Fibroblast of lung (primary cell): ENCODE results near the gene NKAIN2. TPM values are rescaled to one million over a fixed set of nuclear protein-coding genes. Genes with fewer than 3 reads are reported as not detected.

ENCODE experiments used
- DNase-seq, 2 donors: peaks; one replicate each; pipeline versions ENCODE4 v3.0.0 to v3.0.0-alpha.2; 2010; ENCODE audit warnings: low read depth in 2 of 2
- H2AFZ ChIP-seq: 2 replicates; pipeline ENCODE4 v1.5.1; 2012; ENCODE audit warnings: low read length, control low read depth, inconsistent platforms
- H3K27ac ChIP-seq: 2 replicates; pipeline ENCODE4 v1.5.1; 2011; ENCODE audit warnings: low read length, control low read depth; ENCODE audit not compliant: insufficient read depth
- H3K27me3 ChIP-seq: 2 replicates; pipeline ENCODE4 v1.5.1; 2011; ENCODE audit warnings: mild to moderate bottlenecking, low read length; ENCODE audit not compliant: control insufficient read depth, insufficient read depth
- H3K36me3 ChIP-seq: 2 replicates; pipeline ENCODE4 v1.5.1; 2011; ENCODE audit warnings: low read length; ENCODE audit not compliant: control insufficient read depth, insufficient read depth
- H3K4me1 ChIP-seq: 2 replicates; pipeline ENCODE4 v1.5.1; 2011; ENCODE audit warnings: low read length; ENCODE audit not compliant: control insufficient read depth, insufficient read depth; ENCODE audit errors: extremely low read depth
- H3K4me2 ChIP-seq: 2 replicates; pipeline ENCODE4 v1.5.1; 2011; ENCODE audit warnings: low read length, control low read depth; ENCODE audit not compliant: insufficient read depth; ENCODE audit errors: extremely low read depth
- H3K4me3 ChIP-seq, 4 experiments: fragments of 200-600 bp in 1 of 4; sonication (generic) in 1 of 4; replicated peaks in 1 of 4; 2 replicates each; pipeline ENCODE4 v1.5.1; 2011 to 2016; ENCODE audit warnings: low read length in 4 of 4, low read depth in 3 of 4, mild to moderate bottlenecking in 3 of 4, control low read depth in 2 of 4, inconsistent platforms in 1 of 4, mixed read lengths in 1 of 4; ENCODE audit not compliant: insufficient read depth in 1 of 4; ENCODE audit errors: control extremely low read depth in 1 of 4
- H3K79me2 ChIP-seq: 2 replicates; pipeline ENCODE4 v1.5.1; 2012; ENCODE audit warnings: mild to moderate bottlenecking, low read length, inconsistent platforms; ENCODE audit not compliant: control insufficient read depth, insufficient read depth
- H3K9ac ChIP-seq: 2 replicates; pipeline ENCODE4 v1.5.1; 2011; ENCODE audit warnings: mild to moderate bottlenecking, low read length, control low read depth; ENCODE audit not compliant: insufficient read depth
- H3K9me3 ChIP-seq: 2 replicates; pipeline ENCODE4 v1.5.1; 2012; ENCODE audit warnings: low read depth, low read length; ENCODE audit not compliant: control insufficient read depth, insufficient read depth
- H4K20me1 ChIP-seq: 2 replicates; pipeline ENCODE4 v1.5.1; 2011; ENCODE audit warnings: low read length; ENCODE audit not compliant: control insufficient read depth, insufficient read depth; ENCODE audit errors: extremely low read depth
- CTCF ChIP-seq, 2 donors: IDR thresholded peaks in 1 of 2; conservative IDR thresholded peaks in 1 of 2; 1 replicate in 1 of 2; 2 replicates in 1 of 2; pipeline ENCODE4 v1.5.1; 2011 to 2012; ENCODE audit warnings: low read length in 2 of 2, control low read depth in 1 of 2, inconsistent platforms in 1 of 2, low read depth in 1 of 2, mild to moderate bottlenecking in 1 of 2
- EZH2 ChIP-seq: IDR thresholded peaks from 2 replicates; pipeline ENCODE4 v1.5.1; 2012; ENCODE audit warnings: low read length, control low read depth, mild to moderate bottlenecking; ENCODE audit errors: missing control alignments
- polyA plus RNA-seq, 2 donors: library from polyadenylated mRNA; depleted of rRNA in 1 of 2; stranded (reverse) in 1 of 2; unstranded in 1 of 2; fragments of >200 nt; gene quantifications; 2 replicates each; pipeline ENCODE4 v1.2.1, GENCODE V29; 2011 to 2012; ENCODE audit warnings: missing spikeins in 1 of 2
- total RNA-seq: library from RNA; depleted of rRNA; stranded (reverse); fragments of >200 nt; gene quantifications from 2 replicates; pipeline ENCODE4 v1.2.1, GENCODE V29; 2014

NKAIN2 gene
- total and polyA plus RNA-seq, 2 donors (not counting 1 experiment from before 2014, with no cell fraction given), result not detected

- Histone ChIP-seq H3K4me2 (no peak overlapping the region), H3K9ac (no peak overlapping the region), H3K4me1 (no peaks in the 10 kb centered on the region), H3K27me3 (no peaks in the 10 kb centered on the region), H3K9me3 (no peaks in the 10 kb centered on the region), H4K20me1 (no peaks in the 10 kb centered on the region), H3K4me3 (no peak overlapping the region), H3K36me3 (no peaks in the 10 kb centered on the region), H3K79me2 (no peaks in the 10 kb centered on the region), H2AFZ (no peak overlapping the region), H3K27ac (no peak overlapping the region)
- no peak for DNase-seq
- TF ChIP-seq EZH2, result no peak
- no peak for TF ChIP-seq CTCF (conservative IDR thresholded peaks at IDR 0.05 in 1 of 2, IDR thresholded peaks at IDR 0.05 in 1 of 2; ENCODE audit: low read depth in 1 of 2, low read length in 2 of 2)
Measured at GRCh38 chr6:123780021-123780420, 23.6 kb upstream of the NKAIN2 start.

GRCh38 chr6:123784330-123784729 lies 19.3 kb upstream of the NKAIN2 start:
- no peaks in the 10 kb centered on the region for H3K79me2 ChIP-seq
- no peak overlapping the region for H3K4me3 ChIP-seq
- H3K36me3 ChIP-seq, result no peaks in the 10 kb centered on the region
- no peaks in the 10 kb centered on the region for H3K4me1 ChIP-seq
- no peak for DNase-seq
- H3K9ac ChIP-seq, result no peak overlapping the region
- H3K9me3 ChIP-seq, result no peaks in the 10 kb centered on the region
- H4K20me1 ChIP-seq, result no peaks in the 10 kb centered on the region
- TF ChIP-seq CTCF (conservative IDR thresholded peaks at IDR 0.05 in 1 of 2, IDR thresholded peaks at IDR 0.05 in 1 of 2; ENCODE audit: low read depth in 1 of 2, low read length in 2 of 2) (no peak), EZH2 (no peak)
- no peak overlapping the region for H3K27ac ChIP-seq
- no peak overlapping the region for H3K4me2 ChIP-seq
- H2AFZ ChIP-seq, result no peak overlapping the region
- no peaks in the 10 kb centered on the region for H3K27me3 ChIP-seq

DNA sequence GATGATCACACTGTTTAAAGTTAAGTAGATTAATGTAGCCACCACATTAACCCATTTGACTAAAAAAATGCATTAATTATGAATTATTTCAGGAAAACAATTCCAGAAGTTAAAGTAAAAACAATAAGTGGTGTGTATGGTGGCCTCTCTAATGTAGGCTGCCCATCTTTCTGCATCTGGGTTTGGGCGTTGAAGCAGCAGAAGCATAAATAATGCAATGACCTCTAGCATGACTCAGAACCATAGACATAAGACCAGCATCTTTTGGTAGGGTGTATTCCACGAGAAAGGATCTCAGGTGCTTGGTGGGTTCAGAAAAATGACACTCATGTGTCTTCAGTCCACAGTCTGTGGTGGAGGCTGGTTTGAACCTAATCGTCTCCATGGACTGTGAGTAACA lies 18.6 kb upstream of the NKAIN2 start:
- H2AFZ ChIP-seq, result no peak overlapping the region
- H4K20me1 ChIP-seq, result no peaks in the 10 kb centered on the region
- H3K27me3 ChIP-seq, result no peaks in the 10 kb centered on the region
- H3K9me3 ChIP-seq, result no peaks in the 10 kb centered on the region
- no peak overlapping the region for H3K4me3 ChIP-seq
- no peak overlapping the region for H3K4me2 ChIP-seq
- no peak for DNase-seq
- no peak for TF ChIP-seq EZH2
- no peak for TF ChIP-seq CTCF (conservative IDR thresholded peaks at IDR 0.05 in 1 of 2, IDR thresholded peaks at IDR 0.05 in 1 of 2; ENCODE audit: low read depth in 1 of 2, low read length in 2 of 2)
- H3K36me3 ChIP-seq, result no peaks in the 10 kb centered on the region
- no peaks in the 10 kb centered on the region for H3K79me2 ChIP-seq
- no peak overlapping the region for H3K9ac ChIP-seq
- no peak overlapping the region for H3K27ac ChIP-seq
- H3K4me1 ChIP-seq, result no peaks in the 10 kb centered on the region
